Neuronal stem cell (in vitro differentiated cells): ENCODE measurements around the gene DPH5.

Experiments used
- DNase-seq: peaks from one replicate; pipeline ENCODE4 v3.0.0-alpha.2; 2013; ENCODE audit warnings: low spot score
- H2AFZ ChIP-seq: one replicate; pipeline ENCODE4 v1.6.1; 2013; ENCODE audit warnings: mild to moderate bottlenecking, low read length, inconsistent platforms
- H2AK5ac ChIP-seq: 2 replicates; pipeline ENCODE4 v1.6.1; 2013; ENCODE audit warnings: low read depth, mild to moderate bottlenecking, inconsistent platforms, low read length, moderate library complexity, mixed read lengths
- H2BK120ac ChIP-seq: 2 replicates; pipeline ENCODE4 v1.6.1; 2013; ENCODE audit warnings: low read depth, mild to moderate bottlenecking, inconsistent platforms, low read length, moderate library complexity, mixed read lengths
- H2BK12ac ChIP-seq: one replicate; pipeline ENCODE4 v1.6.1; 2013; ENCODE audit warnings: low read length, inconsistent platforms
- H2BK15ac ChIP-seq: 2 replicates; pipeline ENCODE4 v1.6.1; 2013; ENCODE audit warnings: mild to moderate bottlenecking, low read length, inconsistent platforms, mixed read lengths
- H2BK5ac ChIP-seq: one replicate; pipeline ENCODE4 v1.6.1; 2013; ENCODE audit warnings: inconsistent platforms, mild to moderate bottlenecking, low read length, moderate library complexity
- H3K14ac ChIP-seq: one replicate; pipeline ENCODE4 v1.6.1; 2013; ENCODE audit warnings: low read length, inconsistent platforms
- H3K18ac ChIP-seq: 2 replicates; pipeline ENCODE4 v1.6.1; 2013; ENCODE audit warnings: low read length, inconsistent platforms
- H3K23ac ChIP-seq: 2 replicates; pipeline ENCODE4 v1.6.1; 2013; ENCODE audit warnings: low read depth, mild to moderate bottlenecking, mixed read lengths, low read length, inconsistent platforms; ENCODE audit not compliant: poor library complexity
- H3K27ac ChIP-seq: replicated peaks from 3 replicates; pipeline ENCODE4 v1.5.1; 2013; ENCODE audit warnings: low read length, inconsistent platforms
- H3K27me3 ChIP-seq, 3 experiments: 2 replicates each; pipeline ENCODE4 v1.6.1; 2013; ENCODE audit warnings: low read length in 3 of 3, mild to moderate bottlenecking in 2 of 3, inconsistent platforms in 1 of 3, low read depth in 1 of 3, mixed read lengths in 1 of 3, moderate library complexity in 1 of 3; ENCODE audit not compliant: control insufficient read depth in 3 of 3, insufficient read depth in 3 of 3
- H3K36me3 ChIP-seq, 2 donors: replicated peaks in 1 of 2; 2 replicates each; pipeline ENCODE4 v1.6.1; 2013; ENCODE audit warnings: low read length in 2 of 2; ENCODE audit not compliant: control insufficient read depth in 2 of 2, insufficient read depth in 2 of 2
- H3K4ac ChIP-seq: 2 replicates; pipeline ENCODE4 v1.6.1; 2013; ENCODE audit warnings: inconsistent platforms, mild to moderate bottlenecking, low read length, moderate library complexity
- H3K4me1 ChIP-seq, 2 donors: 1 replicate in 1 of 2; 2 replicates in 1 of 2; pipeline ENCODE4 v1.6.1; 2013; ENCODE audit warnings: low read length in 2 of 2, low read depth in 1 of 2; ENCODE audit not compliant: control insufficient read depth in 2 of 2, insufficient read depth in 1 of 2
- H3K4me2 ChIP-seq: one replicate; pipeline ENCODE4 v1.6.1; 2013; ENCODE audit warnings: mild to moderate bottlenecking, low read length, inconsistent platforms; ENCODE audit not compliant: insufficient read depth, poor library complexity, severe bottlenecking
- H3K4me3 ChIP-seq, 2 donors: 2 replicates each; pipeline ENCODE4 v1.5.1; 2013; ENCODE audit warnings: low read length in 2 of 2, mild to moderate bottlenecking in 2 of 2, inconsistent platforms in 1 of 2, moderate library complexity in 1 of 2
- H3K79me1 ChIP-seq: one replicate; pipeline ENCODE4 v1.6.1; 2013; ENCODE audit warnings: low read depth, mild to moderate bottlenecking, inconsistent platforms, low read length, moderate library complexity
- H3K9ac ChIP-seq: one replicate; pipeline ENCODE4 v1.6.1; 2013; ENCODE audit warnings: mild to moderate bottlenecking, low read depth, low read length, inconsistent platforms; ENCODE audit not compliant: poor library complexity
- H3K9me3 ChIP-seq, 2 donors: replicated peaks in 1 of 2; 2 replicates each; pipeline versions ENCODE3 to v1.6.1; 2013; ENCODE audit warnings: low read length in 2 of 2, mild to moderate bottlenecking in 2 of 2, inconsistent platforms in 1 of 2, low read depth in 1 of 2, mixed read lengths in 1 of 2, moderate library complexity in 1 of 2; ENCODE audit not compliant: control insufficient read depth in 2 of 2, insufficient read depth in 1 of 2
- H4K8ac ChIP-seq: one replicate; pipeline ENCODE4 v1.6.1; 2013; ENCODE audit warnings: low read depth, mild to moderate bottlenecking, inconsistent platforms, low read length, moderate library complexity
- H4K91ac ChIP-seq: one replicate; pipeline ENCODE4 v1.6.1; 2013; ENCODE audit warnings: low read length, low read depth, mild to moderate bottlenecking, inconsistent platforms; ENCODE audit not compliant: poor library complexity
- WGBS, 2 donors: extraction: QIAGEN DNeasy Blood & Tissue Kit; methylation state at CpG; one replicate each; pipeline ENCODE4 v1.1.7; 2013; ENCODE audit warnings: missing lambda C conversion rate in 2 of 2, mixed read lengths in 1 of 2; ENCODE audit not compliant: insufficient read length in 2 of 2, insufficient replicate concordance in 1 of 2; ENCODE audit errors: extremely low coverage in 2 of 2; 5-methylcytosine and 5-hydroxymethylcytosine counted together

DPH5 gene

GRCh38 chr1:101028466-101028865 lies 2.9 kb upstream of the DPH5 start:
- no peak overlapping the region for H3K14ac ChIP-seq
- peaks cover 0 to 2% of the 10 kb centered on the region in 2 donors for H3K9me3 ChIP-seq
- peaks cover 0 to 4% of the 10 kb centered on the region in 2 donors for H3K4me1 ChIP-seq
- H3K23ac ChIP-seq = no peak overlapping the region
- H4K91ac ChIP-seq = no peak overlapping the region
- H3K36me3 ChIP-seq = peaks cover 2 to 35% of the 10 kb centered on the region in 2 donors
- H2BK12ac ChIP-seq = no peak overlapping the region
- no peak overlapping the region for H4K8ac ChIP-seq
- H2AFZ ChIP-seq = no peak overlapping the region
- H3K18ac ChIP-seq = no peak overlapping the region
- H2BK5ac ChIP-seq = no peak overlapping the region
- no peak overlapping the region for H3K4me2 ChIP-seq
- no peaks in the 10 kb centered on the region for H3K79me1 ChIP-seq
- H3K4me3 ChIP-seq = no peak overlapping the region
- H3K27me3 ChIP-seq = no peaks in the 10 kb centered on the region
- H3K9ac ChIP-seq = no peak overlapping the region
- no peak overlapping the region for H2BK120ac ChIP-seq
- no peak overlapping the region for H2AK5ac ChIP-seq
- no peak overlapping the region for H2BK15ac ChIP-seq
- no CpG with 5 or more reads among the region's 2 CpGs for WGBS, 2 donors
- no peak overlapping the region for H3K4ac ChIP-seq
- no peak overlapping the region for H3K27ac ChIP-seq
- DNase-seq = no peak

- Histone ChIP-seq H2BK120ac (no peak overlapping the region), H3K18ac (no peak overlapping the region), H4K8ac (peak overlapping the region; percentile 68), H3K27ac (no peak overlapping the region), H3K9ac (no peak overlapping the region), H3K9me3 (peaks cover 0 to 2% of the 10 kb centered on the region in 2 donors), H3K14ac (no peak overlapping the region), H3K4me1 (peaks cover 0 to 4% of the 10 kb centered on the region in 2 donors), H4K91ac (no peak overlapping the region), H2AFZ (no peak overlapping the region), H2BK15ac (no peak overlapping the region), H3K4me2 (no peak overlapping the region), H3K23ac (no peak overlapping the region), H2BK5ac (no peak overlapping the region), H2BK12ac (no peak overlapping the region), H3K36me3 (peaks cover 2 to 47% of the 10 kb centered on the region in 2 donors), H3K79me1 (peaks cover 3% of the 10 kb centered on the region), H3K27me3 (no peaks in the 10 kb centered on the region), H3K4ac (no peak overlapping the region), H2AK5ac (no peak overlapping the region), H3K4me3 (no peak overlapping the region)
- no CpG with 5 or more reads among the region's 6 CpGs for WGBS, 2 donors
- DNase-seq = no peak
Observed at GRCh38 chr1:101027194-101027772, 1.7 kb upstream of the DPH5 start.

GRCh38 chr1:101026430-101026788 lies 825 bp upstream of the DPH5 start:
- peak overlapping the region; percentile 94 for H2AFZ ChIP-seq
- H2BK12ac ChIP-seq = no peak overlapping the region
- H3K36me3 ChIP-seq = peaks cover 2 to 55% of the 10 kb centered on the region in 2 donors
- H4K8ac ChIP-seq = no peak overlapping the region
- no peak overlapping the region for H2BK5ac ChIP-seq
- H3K4ac ChIP-seq = no peak overlapping the region
- no peak overlapping the region for H3K27ac ChIP-seq
- H3K23ac ChIP-seq = no peak overlapping the region
- peaks cover 0 to 4% of the 10 kb centered on the region in 2 donors for H3K4me1 ChIP-seq
- no peak overlapping the region for H2AK5ac ChIP-seq
- no peak overlapping the region for H3K9ac ChIP-seq
- H3K14ac ChIP-seq = no peak overlapping the region
- peaks cover 0 to 2% of the 10 kb centered on the region in 2 donors for H3K9me3 ChIP-seq
- H3K18ac ChIP-seq = no peak overlapping the region
- H3K79me1 ChIP-seq = peaks cover 3% of the 10 kb centered on the region
- WGBS, 2 donors = no CpG with 5 or more reads among the region's 5 CpGs
- peak overlapping the region; percentile 64 to 81 for H3K4me3 ChIP-seq
- H2BK15ac ChIP-seq = no peak overlapping the region
- no peaks in the 10 kb centered on the region for H3K27me3 ChIP-seq
- H3K4me2 ChIP-seq = peak overlapping the region; percentile 85
- no peak overlapping the region for H2BK120ac ChIP-seq
- H4K91ac ChIP-seq = no peak overlapping the region
- DNase-seq = no peak

GRCh38 chr1:101025283-101025656 lies 314 bp downstream of the DPH5 start:
- Histone ChIP-seq H2BK15ac (no peak overlapping the region), H2AFZ (peak overlapping the region; percentile 94), H3K4me1 (peaks cover 0 to 4% of the 10 kb centered on the region in 2 donors), H2AK5ac (no peak overlapping the region), H4K91ac (no peak overlapping the region), H3K9me3 (peaks cover 0 to 2% of the 10 kb centered on the region in 2 donors), H4K8ac (no peak overlapping the region), H3K4me2 (peak overlapping the region; percentile 85), H3K4me3 (peak overlapping the region; percentile 64 to 81), H2BK5ac (no peak overlapping the region), H3K23ac (no peak overlapping the region), H3K27ac (no peak overlapping the region), H2BK120ac (no peak overlapping the region), H3K9ac (peak overlapping the region; percentile 82), H3K14ac (no peak overlapping the region), H3K79me1 (peaks cover 3% of the 10 kb centered on the region), H3K4ac (no peak overlapping the region), H2BK12ac (no peak overlapping the region), H3K18ac (no peak overlapping the region), H3K36me3 (peaks cover 4 to 61% of the 10 kb centered on the region in 2 donors), H3K27me3 (no peaks in the 10 kb centered on the region)
- WGBS, 2 donors = no CpG with 5 or more reads among the region's 9 CpGs
- peak; percentile 3 for DNase-seq
